H7 (cell line): Measurements from ENCODE around the gene INPP4B. TPM values are rescaled to one million over a fixed set of nuclear protein-coding genes. Genes with fewer than 3 reads are reported as not detected.
"Not testable (repeated sequence)": the region's sequence is repeated elsewhere in the genome, so short reads cannot be mapped to it uniquely, and the experiment has no call there.

Experiments used
- DNase-seq: peaks from one replicate; pipeline ENCODE4 v3.0.0; 2012
- H3K27me3 ChIP-seq: 2 replicates; pipeline ENCODE4 v1.6.0; 2011; ENCODE audit warnings: mild to moderate bottlenecking, low read length; ENCODE audit not compliant: control insufficient read depth, insufficient read depth
- H3K36me3 ChIP-seq: replicated peaks from 2 replicates; pipeline ENCODE4 v1.5.1; 2011; ENCODE audit warnings: low read length; ENCODE audit not compliant: control insufficient read depth, insufficient read depth
- H3K4me3 ChIP-seq: 2 replicates; pipeline ENCODE4 v1.5.1; 2011; ENCODE audit warnings: low read depth, mild to moderate bottlenecking, control low read depth, low read length, moderate library complexity; ENCODE audit not compliant: insufficient read depth
- total RNA-seq: library from RNA; depleted of rRNA; stranded (reverse); fragments of >200 nt; shearing (Covaris generic); gene quantifications from 2 replicates; pipeline ENCODE4 v1.2.3, GENCODE V29; 2014

The INPP4B gene
- total RNA-seq, 1 experiment from 2014 or later = 2.2 TPM

GRCh38 chr4:142402900-142403299 lies 443.2 kb downstream of the INPP4B start:
- no peaks in the 10 kb centered on the region for H3K27me3 ChIP-seq
- DNase-seq = no peak
- H3K36me3 ChIP-seq = no peaks in the 10 kb centered on the region
- no peak overlapping the region for H3K4me3 ChIP-seq

- Histone ChIP-seq H3K27me3 (no peaks in the 10 kb centered on the region), H3K36me3 (no peaks in the 10 kb centered on the region), H3K4me3 (no peak overlapping the region)
- no peak for DNase-seq
Measured at GRCh38 chr4:142402156-142402555, 443.9 kb downstream of the INPP4B start.

GRCh38 chr4:142397364-142397991 lies 448.6 kb downstream of the INPP4B start:
- not testable (repeated sequence) for DNase-seq, H3K36me3 ChIP-seq, H3K4me3 ChIP-seq, H3K27me3 ChIP-seq

DNA sequence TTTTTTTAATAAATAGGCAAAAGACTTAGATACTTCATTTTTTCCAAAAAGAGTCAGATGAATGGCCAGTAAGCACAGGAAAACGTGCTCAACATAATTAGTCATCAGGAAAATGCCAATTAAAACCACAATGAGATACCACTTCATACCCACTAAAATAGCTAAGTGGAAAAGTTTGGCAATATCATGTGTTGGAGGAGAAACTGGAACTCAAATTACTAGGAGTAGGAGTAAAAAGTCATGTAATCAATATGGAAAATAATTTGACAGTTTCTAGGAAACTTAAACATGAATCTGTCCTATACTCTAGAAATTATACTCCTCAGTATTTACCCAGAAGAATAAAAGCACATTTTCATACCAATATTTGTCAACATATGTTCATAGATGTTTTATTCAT lies 449.8 kb downstream of the INPP4B start:
- H3K4me3 ChIP-seq = no peak overlapping the region
- no peak for DNase-seq
- no peaks in the 10 kb centered on the region for H3K27me3 ChIP-seq
- H3K36me3 ChIP-seq = no peaks in the 10 kb centered on the region

- DNase-seq = no peak
- H3K27me3 ChIP-seq = no peaks in the 10 kb centered on the region
Measured at GRCh38 chr4:142393127-142393526, 453.0 kb downstream of the INPP4B start.

GRCh38 chr4:142386856-142387255 lies 459.2 kb downstream of the INPP4B start:
- Histone ChIP-seq H3K27me3 (no peaks in the 10 kb centered on the region), H3K36me3 (no peaks in the 10 kb centered on the region), H3K4me3 (no peak overlapping the region)
- no peak for DNase-seq

More at GRCh38 chr4:142393127-142393526, 453.0 kb downstream of the INPP4B start:
- H3K4me3 ChIP-seq = no peak overlapping the region
- H3K36me3 ChIP-seq = no peaks in the 10 kb centered on the region

DNA sequence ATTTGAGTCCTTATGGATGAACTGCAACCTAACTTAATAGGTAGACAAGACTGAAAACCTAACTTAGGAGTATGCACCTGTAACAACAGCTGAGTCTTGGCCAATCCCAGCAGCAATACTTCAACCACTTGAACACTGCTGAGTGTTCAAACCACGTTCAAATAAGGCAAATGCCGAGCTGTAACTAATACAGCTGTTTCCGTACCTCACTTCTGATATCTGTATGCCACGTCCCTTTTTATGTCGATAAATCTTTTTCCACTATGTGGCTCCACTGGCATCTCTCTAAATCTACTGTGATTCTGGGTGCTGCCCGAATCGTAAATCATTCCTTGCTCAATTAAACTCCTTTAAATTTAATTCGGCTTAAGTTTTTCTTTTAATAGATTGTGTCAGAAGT lies 459.7 kb downstream of the INPP4B start:
- H3K4me3 ChIP-seq = no peak overlapping the region
- H3K27me3 ChIP-seq = no peaks in the 10 kb centered on the region
- no peaks in the 10 kb centered on the region for H3K36me3 ChIP-seq
- no peak for DNase-seq

GRCh38 chr4:142383800-142384470 lies 462.2 kb downstream of the INPP4B start:
- H3K27me3 ChIP-seq = no peaks in the 10 kb centered on the region
- H3K4me3 ChIP-seq = no peak overlapping the region
- no peaks in the 10 kb centered on the region for H3K36me3 ChIP-seq
- no peak for DNase-seq

DNA sequence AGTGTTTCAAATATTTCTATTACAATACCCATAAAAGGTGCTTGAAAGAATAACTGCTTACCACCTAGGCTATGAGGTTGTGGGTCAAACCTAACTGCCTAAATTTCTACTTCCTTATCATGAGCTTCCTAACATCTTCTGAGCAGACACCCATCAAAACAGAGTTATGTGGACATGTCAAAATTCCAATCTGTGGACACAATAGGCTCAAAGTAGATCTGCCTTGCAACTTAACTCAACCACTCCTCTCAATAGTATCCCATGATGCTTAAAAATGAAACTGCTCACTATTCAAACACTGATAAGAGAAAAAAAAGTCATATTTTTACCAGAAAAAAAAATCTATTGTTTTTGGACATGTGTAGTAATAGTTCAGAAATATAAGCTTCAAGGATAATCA lies 462.7 kb downstream of the INPP4B start:
- Histone ChIP-seq H3K4me3 (no peak overlapping the region), H3K27me3 (no peaks in the 10 kb centered on the region)
- DNase-seq = no peak

GRCh38 chr4:142380052-142380602 lies 466.0 kb downstream of the INPP4B start:
- DNase-seq = no peak
- Histone ChIP-seq H3K36me3 (no peaks in the 10 kb centered on the region), H3K4me3 (no peak overlapping the region), H3K27me3 (no peaks in the 10 kb centered on the region)

More for the DNA sequence above, 462.7 kb downstream of the INPP4B start:
- no peaks in the 10 kb centered on the region for H3K36me3 ChIP-seq

- no peak for DNase-seq
- no peaks in the 10 kb centered on the region for H3K36me3 ChIP-seq
- H3K27me3 ChIP-seq = no peaks in the 10 kb centered on the region
- H3K4me3 ChIP-seq = no peak overlapping the region
Measured at GRCh38 chr4:142379277-142380051, 466.6 kb downstream of the INPP4B start.

- Histone ChIP-seq H3K36me3 (no peaks in the 10 kb centered on the region), H3K27me3 (no peaks in the 10 kb centered on the region), H3K4me3 (no peak overlapping the region)
- no peak for DNase-seq
Measured at GRCh38 chr4:142378179-142378578, 467.9 kb downstream of the INPP4B start.

DNA sequence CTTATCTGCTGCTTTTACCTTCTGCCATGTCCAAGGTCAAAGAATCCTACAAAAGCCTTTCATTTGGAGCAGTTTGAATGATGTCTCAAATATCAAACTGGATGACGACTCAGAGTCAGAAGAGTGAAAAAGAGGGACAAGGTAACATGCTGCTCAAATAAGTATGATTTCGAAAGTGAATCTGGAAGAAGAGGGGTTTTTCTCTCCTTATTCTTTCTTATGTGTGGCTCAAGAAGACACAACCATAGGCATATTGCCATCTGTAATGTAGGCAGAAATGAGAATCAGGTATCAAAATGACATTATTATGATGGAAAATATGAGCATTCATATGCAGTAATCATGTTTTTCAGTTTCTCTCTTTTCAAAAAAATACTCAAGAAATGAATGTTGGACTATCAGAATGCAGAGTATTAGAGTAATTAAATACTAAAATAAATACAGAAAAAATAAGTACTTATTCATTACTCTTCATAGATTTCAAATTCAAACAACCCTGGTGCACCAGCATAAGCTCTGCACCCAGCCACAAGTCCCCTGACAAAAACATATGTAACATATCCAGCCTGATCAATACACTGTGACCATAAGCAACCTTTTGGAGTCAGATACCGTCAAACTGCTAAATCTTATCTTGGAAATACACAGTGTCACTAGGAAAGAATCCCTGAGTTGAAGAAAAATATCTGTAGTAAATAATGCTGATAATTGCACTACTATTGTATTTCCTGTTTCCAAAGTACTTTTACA lies 468.6 kb downstream of the INPP4B start:
- DNase-seq = no peak
- no peaks in the 10 kb centered on the region for H3K27me3 ChIP-seq
- H3K4me3 ChIP-seq = no peak overlapping the region
- no peaks in the 10 kb centered on the region for H3K36me3 ChIP-seq

DNA sequence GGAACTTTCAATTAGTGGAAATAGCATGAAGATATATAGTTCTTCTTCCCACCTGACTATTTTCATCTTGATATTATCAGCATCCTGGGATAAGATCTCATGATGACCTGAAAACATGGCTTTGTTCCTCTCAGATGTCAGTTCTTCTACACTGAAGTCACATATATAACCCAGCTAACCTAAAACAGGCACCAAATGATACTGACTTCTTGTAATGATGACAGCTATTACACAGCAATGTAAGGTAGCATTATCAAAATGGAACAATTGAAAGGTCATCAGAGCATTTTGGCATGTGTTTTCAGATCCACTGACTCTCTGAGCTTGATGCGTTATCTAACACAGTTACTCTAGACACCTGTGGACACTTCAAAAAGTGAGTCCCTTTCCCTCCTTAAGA lies 469.9 kb downstream of the INPP4B start:
- Histone ChIP-seq H3K27me3 (no peaks in the 10 kb centered on the region), H3K4me3 (no peak overlapping the region), H3K36me3 (no peaks in the 10 kb centered on the region)
- DNase-seq = no peak
